HepG2 (cell line): ENCODE measurements around the gene SLC25A10. TPM values are rescaled to one million over a fixed set of nuclear protein-coding genes. Genes with fewer than 3 reads are reported as not detected.

Experiments
- ASH2L ChIP-seq: fragments of 300-600, 200-600 bp; sonication (generic); IDR thresholded peaks from 2 replicates; pipeline ENCODE4 v1.7.0; 2017; ENCODE audit warnings: low read depth, mild to moderate bottlenecking, moderate library complexity, mixed read lengths, low read length; ENCODE audit not compliant: insufficient read length
- BRCA1 ChIP-seq: sonication (generic); formaldehyde crosslinking; IDR thresholded peaks from 2 replicates; pipeline ENCODE4 v1.4.0; 2020; ENCODE audit warnings: missing genetic modification reagents
- CCDC6 ChIP-seq: sonication (generic); formaldehyde crosslinking; IDR thresholded peaks from 2 replicates; pipeline ENCODE4 v1.8.1; 2022; ENCODE audit warnings: mild to moderate bottlenecking, missing genetic modification reagents, moderate library complexity
- DZIP1 ChIP-seq: sonication (generic); formaldehyde crosslinking; IDR thresholded peaks from 2 replicates; pipeline ENCODE4 v1.5.0; 2020; ENCODE audit warnings: mild to moderate bottlenecking, missing genetic modification reagents
- HINFP ChIP-seq: sonication (generic); formaldehyde crosslinking; IDR thresholded peaks from 2 replicates; pipeline ENCODE4 v1.4.0; 2020; ENCODE audit warnings: low read depth, mild to moderate bottlenecking, missing genetic modification reagents
- HMG20B ChIP-seq: conservative IDR thresholded peaks from 2 replicates; pipeline ENCODE4 v1.6.1; 2016; ENCODE audit warnings: missing genetic modification reagents, missing compliant biosample characterization
- KLF15 ChIP-seq: sonication (generic); formaldehyde crosslinking; IDR thresholded peaks from 2 replicates; pipeline ENCODE4 v1.8.1; 2023; ENCODE audit warnings: borderline replicate concordance, mild to moderate bottlenecking, inconsistent platforms, missing genetic modification reagents, mixed read lengths
- POLR2A ChIP-seq, 2 experiments: IDR thresholded peaks; 2 replicates each; pipeline ENCODE4 v1.6.1; 2011; ENCODE audit warnings: low read depth in 2 of 2, low read length in 2 of 2, mild to moderate bottlenecking in 1 of 2, moderate library complexity in 1 of 2; ENCODE audit not compliant: insufficient read depth in 1 of 2
- RFX3 ChIP-seq: IDR thresholded peaks from 2 replicates; pipeline ENCODE4 v1.6.1; 2016; ENCODE audit warnings: missing biosample characterization, missing genetic modification reagents
- SOX5 ChIP-seq: IDR thresholded peaks from 2 replicates; pipeline ENCODE4 v1.6.1; 2016; ENCODE audit warnings: borderline replicate concordance
- TBX2 ChIP-seq: sonication (generic); formaldehyde crosslinking; IDR thresholded peaks from 2 replicates; pipeline ENCODE4 v1.5.0; 2020; ENCODE audit warnings: missing genetic modification reagents, mild to moderate bottlenecking, borderline replicate concordance
- TMF1 ChIP-seq: sonication (generic); formaldehyde crosslinking; IDR thresholded peaks from 2 replicates; pipeline ENCODE4 v1.8.1; 2022; ENCODE audit warnings: low read depth, missing genetic modification reagents
- ZBTB21 ChIP-seq: sonication (generic); formaldehyde crosslinking; IDR thresholded peaks from 2 replicates; pipeline ENCODE4 v1.4.0; 2020; ENCODE audit warnings: missing genetic modification reagents
- ZNF17 ChIP-seq: sonication (generic); formaldehyde crosslinking; IDR thresholded peaks from 2 replicates; pipeline ENCODE4 v1.5.0; 2020; ENCODE audit warnings: mild to moderate bottlenecking, missing genetic modification reagents
- ZNF292 ChIP-seq: sonication (generic); formaldehyde crosslinking; IDR thresholded peaks from 2 replicates; pipeline ENCODE4 v1.8.1; 2022; ENCODE audit warnings: mild to moderate bottlenecking, low read depth, missing genetic modification reagents, borderline replicate concordance
- ZNF468 ChIP-seq: sonication (generic); formaldehyde crosslinking; IDR thresholded peaks from 2 replicates; pipeline ENCODE4 v1.8.0; 2022; ENCODE audit warnings: mild to moderate bottlenecking, moderate library complexity, missing genetic modification reagents
- ZNF670 ChIP-seq: sonication (generic); formaldehyde crosslinking; IDR thresholded peaks from 2 replicates; pipeline ENCODE4 v1.8.0; 2022; ENCODE audit warnings: mild to moderate bottlenecking, missing genetic modification reagents, borderline replicate concordance
- ZNF703 ChIP-seq: sonication (generic); formaldehyde crosslinking; IDR thresholded peaks from 2 replicates; pipeline ENCODE4 v1.5.1; 2020; ENCODE audit warnings: missing genetic modification reagents, mild to moderate bottlenecking, moderate library complexity, borderline replicate concordance
- ZNF746 ChIP-seq: sonication (generic); formaldehyde crosslinking; IDR thresholded peaks from 2 replicates; pipeline ENCODE4 v1.8.0; 2022; ENCODE audit warnings: mild to moderate bottlenecking, missing genetic modification reagents
- ZNF772 ChIP-seq: sonication (generic); formaldehyde crosslinking; IDR thresholded peaks from 2 replicates; pipeline ENCODE4 v1.5.0; 2020; ENCODE audit warnings: mild to moderate bottlenecking, missing genetic modification reagents
- ZSCAN22 ChIP-seq: sonication (generic); formaldehyde crosslinking; IDR thresholded peaks from 2 replicates; pipeline ENCODE4 v1.4.0; 2020; ENCODE audit warnings: mild to moderate bottlenecking, missing genetic modification reagents
- polyA plus RNA-seq, 8 experiments: library from polyadenylated mRNA; depleted of rRNA in 3 of 8; stranded (reverse) in 7 of 8; unstranded in 1 of 8; fragments of >200 nt; fragmentation: Illumina TruSeq in 4 of 8; extraction: Trizol in 4 of 8; gene quantifications; 2 replicates each; pipeline versions ENCODE4 v1.2.1 to v1.2.3, GENCODE V29; 2011 to 2016; ENCODE audit warnings: low read depth in 4 of 8, missing spikeins in 1 of 8, mixed read lengths in 1 of 8; ENCODE audit not compliant: insufficient read depth in 1 of 8
- total RNA-seq, 5 experiments: library from RNA; depleted of rRNA; stranded (reverse); fragments of >200 nt; fragmentation: Illumina TruSeq; extraction: Trizol; gene quantifications; 2 replicates each; pipeline ENCODE4 v1.2.3, GENCODE V29; 2016; ENCODE audit warnings: low read depth in 1 of 5

SLC25A10 gene
- total and polyA plus RNA-seq, 2 of the 13 experiments (the other 11 are each of a cell fraction or from before 2014, with no cell fraction given), result 46.5 to 140 TPM

- peak; percentile 92; the same call in 1 of the 2 replicates for TF ChIP-seq DZIP1 (CRISPR knock-in tag)
- TF ChIP-seq ZNF670 (CRISPR knock-in tag), result peak; percentile 98; the same call in 1 of the 2 replicates
- TF ChIP-seq POLR2A (IDR thresholded peaks at IDR 0.05; ENCODE audit: insufficient read depth in 1 of 2, low read depth in 2 of 2, low read length in 2 of 2), result peak in 1 of 2 experiments; percentile 45; a peak in 1 of 4 replicates
- peak; percentile 98 for TF ChIP-seq ZNF772 (CRISPR knock-in tag)
- TF ChIP-seq KLF15 (CRISPR knock-in tag), result peak; percentile 98; the same call in 1 of the 2 replicates
- TF ChIP-seq ZNF746 (CRISPR knock-in tag), result peak; percentile 97
- TF ChIP-seq ZNF703 (CRISPR knock-in tag), result peak; percentile 96
- TF ChIP-seq SOX5 (CRISPR knock-in tag), result peak; percentile 85
- peak; percentile 92; the same call in 1 of the 2 replicates for TF ChIP-seq ZNF468 (CRISPR knock-in tag)
- TF ChIP-seq ZSCAN22 (CRISPR knock-in tag), result peak; percentile 67; the same call in 1 of the 2 replicates
- TF ChIP-seq TMF1, result peak; percentile 100
- TF ChIP-seq ASH2L, result peak; percentile 25
- peak; percentile 93; the same call in 1 of the 2 replicates for TF ChIP-seq HINFP (CRISPR knock-in tag)
- TF ChIP-seq CCDC6 (CRISPR knock-in tag), result peak; percentile 100
- peak; percentile 94 for TF ChIP-seq BRCA1
- peak; percentile 94 for TF ChIP-seq TBX2 (CRISPR knock-in tag)
- TF ChIP-seq HMG20B (CRISPR knock-in tag), result no peak
- TF ChIP-seq ZBTB21 (CRISPR knock-in tag), result peak; percentile 60
- peak; percentile 51; the same call in 1 of the 2 replicates for TF ChIP-seq RFX3 (CRISPR knock-in tag)
- no peak for TF ChIP-seq ZNF17 (CRISPR knock-in tag)
- TF ChIP-seq ZNF292 (CRISPR knock-in tag), result peak; percentile 46; the same call in 1 of the 2 replicates
Measured at GRCh38 chr17:81711814-81712467, at the start of gene SLC25A10 (continued).
